Ishikawa (cell line): ENCODE data around the gene FTSJ1.

ENCODE experiments used
- EGR1 ChIP-seq: IDR thresholded peaks from 2 replicates; pipeline ENCODE4 v1.6.1; 2012
- EP300 ChIP-seq: IDR thresholded peaks from 2 replicates; pipeline ENCODE4 v1.6.1; 2012; ENCODE audit warnings: borderline replicate concordance
- FOXM1 ChIP-seq: IDR thresholded peaks from 2 replicates; pipeline ENCODE4 v1.6.1; 2012; ENCODE audit warnings: low read depth, borderline replicate concordance
- RAD21 ChIP-seq: IDR thresholded peaks from 2 replicates; pipeline ENCODE4 v1.6.1; 2012; ENCODE audit warnings: low read depth
- ZBTB7A ChIP-seq: IDR thresholded peaks from 2 replicates; pipeline ENCODE4 v1.6.1; 2012; ENCODE audit warnings: low read depth
- TF ChIP-seq, protein P1 (sequence below): IDR thresholded peaks from 2 replicates; pipeline ENCODE4 v1.6.1; 2012
- TF ChIP-seq, protein P2 (sequence below): IDR thresholded peaks from 2 replicates; pipeline ENCODE4 v1.6.1; 2012; ENCODE audit warnings: low read depth, mild to moderate bottlenecking
- TF ChIP-seq, protein P3 (sequence below): IDR thresholded peaks from 2 replicates; pipeline ENCODE4 v1.6.1; 2012

DNA sequence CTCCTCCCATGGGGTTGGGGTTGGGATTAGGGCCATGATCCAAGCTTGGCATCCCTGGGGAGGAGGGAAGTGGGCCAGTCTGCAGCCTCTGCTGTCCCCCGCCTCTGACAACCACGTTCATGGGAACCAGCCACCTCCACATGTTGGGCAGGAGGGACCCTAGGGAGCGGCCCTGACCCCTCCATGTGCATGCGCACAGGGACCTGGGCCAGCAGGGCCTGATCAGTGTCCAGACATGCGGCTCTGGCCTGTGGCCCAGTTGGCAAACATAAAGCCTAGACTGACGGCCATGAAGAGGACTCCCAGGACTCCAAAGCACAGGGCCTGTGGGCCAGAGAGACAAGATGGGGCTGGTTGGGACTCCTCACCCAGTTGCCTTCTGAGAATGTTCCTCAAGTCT lies 17.3 kb upstream of the FTSJ1 start:
- TF ChIP-seq, protein P1, sequence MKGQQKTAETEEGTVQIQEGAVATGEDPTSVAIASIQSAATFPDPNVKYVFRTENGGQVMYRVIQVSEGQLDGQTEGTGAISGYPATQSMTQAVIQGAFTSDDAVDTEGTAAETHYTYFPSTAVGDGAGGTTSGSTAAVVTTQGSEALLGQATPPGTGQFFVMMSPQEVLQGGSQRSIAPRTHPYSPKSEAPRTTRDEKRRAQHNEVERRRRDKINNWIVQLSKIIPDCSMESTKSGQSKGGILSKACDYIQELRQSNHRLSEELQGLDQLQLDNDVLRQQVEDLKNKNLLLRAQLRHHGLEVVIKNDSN: no peak
- TF ChIP-seq, protein P2, sequence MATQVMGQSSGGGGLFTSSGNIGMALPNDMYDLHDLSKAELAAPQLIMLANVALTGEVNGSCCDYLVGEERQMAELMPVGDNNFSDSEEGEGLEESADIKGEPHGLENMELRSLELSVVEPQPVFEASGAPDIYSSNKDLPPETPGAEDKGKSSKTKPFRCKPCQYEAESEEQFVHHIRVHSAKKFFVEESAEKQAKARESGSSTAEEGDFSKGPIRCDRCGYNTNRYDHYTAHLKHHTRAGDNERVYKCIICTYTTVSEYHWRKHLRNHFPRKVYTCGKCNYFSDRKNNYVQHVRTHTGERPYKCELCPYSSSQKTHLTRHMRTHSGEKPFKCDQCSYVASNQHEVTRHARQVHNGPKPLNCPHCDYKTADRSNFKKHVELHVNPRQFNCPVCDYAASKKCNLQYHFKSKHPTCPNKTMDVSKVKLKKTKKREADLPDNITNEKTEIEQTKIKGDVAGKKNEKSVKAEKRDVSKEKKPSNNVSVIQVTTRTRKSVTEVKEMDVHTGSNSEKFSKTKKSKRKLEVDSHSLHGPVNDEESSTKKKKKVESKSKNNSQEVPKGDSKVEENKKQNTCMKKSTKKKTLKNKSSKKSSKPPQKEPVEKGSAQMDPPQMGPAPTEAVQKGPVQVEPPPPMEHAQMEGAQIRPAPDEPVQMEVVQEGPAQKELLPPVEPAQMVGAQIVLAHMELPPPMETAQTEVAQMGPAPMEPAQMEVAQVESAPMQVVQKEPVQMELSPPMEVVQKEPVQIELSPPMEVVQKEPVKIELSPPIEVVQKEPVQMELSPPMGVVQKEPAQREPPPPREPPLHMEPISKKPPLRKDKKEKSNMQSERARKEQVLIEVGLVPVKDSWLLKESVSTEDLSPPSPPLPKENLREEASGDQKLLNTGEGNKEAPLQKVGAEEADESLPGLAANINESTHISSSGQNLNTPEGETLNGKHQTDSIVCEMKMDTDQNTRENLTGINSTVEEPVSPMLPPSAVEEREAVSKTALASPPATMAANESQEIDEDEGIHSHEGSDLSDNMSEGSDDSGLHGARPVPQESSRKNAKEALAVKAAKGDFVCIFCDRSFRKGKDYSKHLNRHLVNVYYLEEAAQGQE: no peak
- no peak for TF ChIP-seq FOXM1
- no peak for TF ChIP-seq EP300
- no peak for TF ChIP-seq ZBTB7A
- TF ChIP-seq, protein P3, sequence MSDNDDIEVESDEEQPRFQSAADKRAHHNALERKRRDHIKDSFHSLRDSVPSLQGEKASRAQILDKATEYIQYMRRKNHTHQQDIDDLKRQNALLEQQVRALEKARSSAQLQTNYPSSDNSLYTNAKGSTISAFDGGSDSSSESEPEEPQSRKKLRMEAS: no peak
- TF ChIP-seq EGR1: no peak
- TF ChIP-seq RAD21: no peak
